Spleen (tissue), 11 donors: ENCODE measurements around the gene CD34. TPM values are rescaled to one million over a fixed set of nuclear protein-coding genes. Genes with fewer than 3 reads are reported as not detected.

Experiments
- DNase-seq: peaks from one replicate; pipeline ENCODE4 v3.0.0-alpha.2; 2020
- H3K27ac ChIP-seq, 8 donors: fragments of 200-600 bp; sonication (generic) in 7 of 8; 1 replicate in 4 of 8; 2 replicates in 4 of 8; pipeline versions ENCODE4 v1.5.0 to v1.8.0; 2016 to 2021; ENCODE audit warnings: inconsistent platforms in 4 of 8, mild to moderate bottlenecking in 4 of 8, moderate library complexity in 1 of 8
- H3K27me3 ChIP-seq, 7 donors: fragments of 200-600 bp; sonication (generic) in 6 of 7; replicated peaks in 1 of 7; 1 replicate in 4 of 7; 2 replicates in 3 of 7; pipeline versions ENCODE4 v1.5.0 to v1.8.0; 2016 to 2021; ENCODE audit warnings: inconsistent platforms in 3 of 7, mild to moderate bottlenecking in 1 of 7
- H3K36me3 ChIP-seq, 6 donors: fragments of 200-600 bp; sonication (generic) in 5 of 6; 1 replicate in 4 of 6; 2 replicates in 2 of 6; pipeline versions ENCODE4 v1.5.0 to v1.8.0; 2016 to 2021; ENCODE audit warnings: inconsistent platforms in 2 of 6
- H3K4me1 ChIP-seq, 6 donors: fragments of 200-600 bp; sonication (generic) in 5 of 6; 1 replicate in 3 of 6; 2 replicates in 3 of 6; pipeline versions ENCODE4 v1.5.0 to v1.8.0; 2016 to 2021; ENCODE audit warnings: inconsistent platforms in 3 of 6
- H3K4me3 ChIP-seq, 8 donors: fragments of 200-600 bp; sonication (generic) in 7 of 8; 1 replicate in 4 of 8; 2 replicates in 4 of 8; pipeline versions ENCODE4 v1.5.0 to v1.8.0; 2016 to 2021; ENCODE audit warnings: inconsistent platforms in 4 of 8, mild to moderate bottlenecking in 4 of 8, moderate library complexity in 2 of 8
- H3K9me3 ChIP-seq, 8 donors: fragments of 200-600 bp; sonication (generic) in 7 of 8; 1 replicate in 4 of 8; 2 replicates in 4 of 8; pipeline versions ENCODE4 v1.5.0 to v1.8.0; 2016 to 2021; ENCODE audit warnings: inconsistent platforms in 4 of 8
- CTCF ChIP-seq, 11 experiments: fragments of 200-600 bp in 7 of 11; fragments of 450-650 bp in 4 of 11; sonication (generic) in 4 of 11; IDR thresholded peaks in 8 of 11; conservative IDR thresholded peaks in 3 of 11; 1 replicate in 7 of 11; 2 replicates in 4 of 11; pipeline versions ENCODE4 v1.4.0 to v1.8.0; 2016 to 2021; ENCODE audit warnings: antibody characterized with exemption in 11 of 11, inconsistent platforms in 4 of 11, mild to moderate bottlenecking in 1 of 11
- POLR2A ChIP-seq, 3 donors: fragments of 450-650 bp; IDR thresholded peaks; one replicate each; pipeline ENCODE4 v1.5.1; 2017; ENCODE audit warnings: antibody characterized with exemption in 3 of 3, mild to moderate bottlenecking in 1 of 3
- POLR2AphosphoS5 ChIP-seq, 3 donors: sonication (generic); formaldehyde crosslinking; IDR thresholded peaks; one replicate each; pipeline ENCODE4 v1.5.1; 2017; ENCODE audit warnings: antibody characterized with exemption in 3 of 3
- WGBS, 5 donors: extraction: QIAGEN DNeasy Blood & Tissue Kit in 3 of 5; methylation state at CpG; one replicate each; pipeline versions ENCODE4 v1.1.5 to v1.1.7; 2013 to 2018; 5-methylcytosine and 5-hydroxymethylcytosine counted together
- intact Hi-C: fragments of 100-400 bp; cut with DNase I; formaldehyde crosslinking; loops from one replicate; pipeline ENCODE4 v1.15.0; 2023; ENCODE audit warnings: low total_unique reads
- polyA plus RNA-seq, 3 donors: library from polyadenylated mRNA; stranded (reverse); fragments of 200-250 nt; gene quantifications; one replicate each; pipeline ENCODE4 v1.2.1, GENCODE V29; 2013
- total RNA-seq, 7 donors: library from RNA; depleted of rRNA in 3 of 7; stranded (reverse); fragments of >200 nt in 3 of 7; fragmentation: NEBNext Ultra II Directional in 4 of 7; extraction: Animal tissue kit (Norgen Biotek cat#: 25700) in 4 of 7; gene quantifications; one replicate each; pipeline versions ENCODE4 v1.1.0 to v1.2.1, GENCODE V29; 2016 to 2021
- donor health status: healthy with polysubstance abuse.
- donor health status: DM: no; HTN: no; CAD: no; lungs with moderate emphysema.
- donor health status: DM: no; HTN: no; CAD: no.
- donor health status: Bipolar disorder and iron deficiency.
- donor health status: healthy.
- donor health status: DM: no; HTN: no; CAD: no.
- donor health status: DM: yes; HTN: yes; CAD: no.

Gene CD34
- total and polyA plus RNA-seq, 10 donors: 5.1 to 31.5 (median 17.5) TPM

DNA sequence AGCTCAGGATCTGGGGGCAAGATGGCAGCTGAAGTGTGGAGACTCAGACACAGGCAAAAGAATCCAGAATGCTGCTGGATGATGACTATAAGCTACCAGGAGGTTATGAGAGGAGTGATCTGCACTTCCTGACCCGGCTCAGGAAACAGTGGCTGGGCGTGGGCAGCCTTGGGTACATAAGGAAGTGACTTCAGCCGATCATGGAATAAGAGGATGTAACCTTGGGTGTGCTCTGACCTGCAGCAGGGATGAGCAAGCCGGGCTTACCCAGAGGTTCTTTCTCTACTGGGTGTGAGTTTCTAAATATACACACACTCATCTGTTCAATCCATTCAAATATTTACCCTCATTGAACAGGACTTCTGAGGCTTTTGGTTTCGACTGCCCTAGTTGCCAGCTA is 62.7 kb downstream of the CD34 start:
- intact Hi-C loops: no loop called here
- Histone ChIP-seq H3K9me3 (no peaks in the 10 kb centered on the region), H3K4me3 (peak overlapping the region in 1 of 8 donors; percentile 17), H3K36me3 (peaks cover 0 to 46% (median 0%) of the 10 kb centered on the region in 6 donors), H3K27ac (peak overlapping the region in 7 of 8 donors; percentile 62 to 87 (median 81)), H3K4me1 (peaks cover 51 to 100% (median 94%) of the 10 kb centered on the region in 6 donors), H3K27me3 (no peaks in the 10 kb centered on the region)
- no peak for TF ChIP-seq CTCF (IDR thresholded peaks at IDR 0.05 in 8 of 11, conservative IDR thresholded peaks at IDR 0.05 in 3 of 11)
- TF ChIP-seq POLR2A (IDR thresholded peaks at IDR 0.05): peak in 1 of 3 donors; percentile 24
- peak in 2 of 3 donors; percentile 74 to 91 for TF ChIP-seq POLR2AphosphoS5 (IDR thresholded peaks at IDR 0.05)
- DNase-seq: peak; percentile 91
- WGBS, 5 donors: 14 to 31% (median 20%) methylated on average over 5 of the region's 5 CpGs

GRCh38 chr1:207847116-207847515 is 63.8 kb downstream of the CD34 start:
- peak overlapping the region in 7 of 8 donors; percentile 62 to 87 (median 81) for H3K27ac ChIP-seq
- peaks cover 43 to 100% (median 92%) of the 10 kb centered on the region in 6 donors for H3K4me1 ChIP-seq

GRCh38 chr1:207845109-207845508 is 65.8 kb downstream of the CD34 start:
- H3K4me3 ChIP-seq: no peak overlapping the region
- no peaks in the 10 kb centered on the region for H3K27me3 ChIP-seq
- H3K27ac ChIP-seq: peak overlapping the region in 7 of 8 donors; percentile 18 to 87 (median 66)
- DNase-seq: no peak
- no peaks in the 10 kb centered on the region for H3K9me3 ChIP-seq
- intact Hi-C loops: no loop called here
- H3K4me1 ChIP-seq: peaks cover 57 to 100% (median 91%) of the 10 kb centered on the region in 6 donors
- peaks cover 0 to 52% (median 0%) of the 10 kb centered on the region in 6 donors for H3K36me3 ChIP-seq
- TF ChIP-seq POLR2AphosphoS5 (IDR thresholded peaks at IDR 0.05) (no peak), CTCF (IDR thresholded peaks at IDR 0.05 in 8 of 11, conservative IDR thresholded peaks at IDR 0.05 in 3 of 11) (no peak), POLR2A (IDR thresholded peaks at IDR 0.05) (no peak)
- 57 to 86% (median 71%) methylated on average over 6 of the region's 6 CpGs for WGBS, 5 donors

More at GRCh38 chr1:207847116-207847515, 63.8 kb downstream of the CD34 start:
- no peak overlapping the region for H3K4me3 ChIP-seq
- peaks cover 0 to 48% (median 0%) of the 10 kb centered on the region in 6 donors for H3K36me3 ChIP-seq
- 64 to 88% (median 73%) methylated on average over 5 of the region's 5 CpGs for WGBS, 5 donors
- no peak for DNase-seq
- TF ChIP-seq POLR2AphosphoS5 (IDR thresholded peaks at IDR 0.05): no peak
- TF ChIP-seq POLR2A (IDR thresholded peaks at IDR 0.05): no peak
- TF ChIP-seq CTCF (IDR thresholded peaks at IDR 0.05 in 8 of 11, conservative IDR thresholded peaks at IDR 0.05 in 3 of 11): no peak
- intact Hi-C loops: no loop called here
- H3K27me3 ChIP-seq: no peaks in the 10 kb centered on the region
- H3K9me3 ChIP-seq: no peaks in the 10 kb centered on the region

DNA sequence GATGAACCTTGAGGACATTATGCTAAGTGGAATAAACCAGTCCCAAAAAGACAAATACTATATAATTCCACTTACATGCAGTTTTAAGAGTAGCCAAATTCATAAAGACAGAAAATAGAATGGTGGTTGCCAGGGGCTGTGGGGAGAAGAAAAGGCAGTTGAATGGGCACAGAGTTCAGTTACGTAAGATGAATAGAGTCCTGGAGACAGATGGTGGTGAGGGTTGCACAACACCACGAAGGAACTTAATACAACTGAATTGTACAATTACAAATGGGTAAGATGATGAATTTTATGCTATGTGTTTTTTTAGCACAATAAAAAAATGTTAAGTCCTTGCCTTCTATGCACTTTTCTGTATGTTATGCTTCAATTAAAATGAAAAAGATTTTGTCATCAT is 66.6 kb downstream of the CD34 start:
- Histone ChIP-seq H3K36me3 (peaks cover 0 to 56% (median 0%) of the 10 kb centered on the region in 6 donors), H3K9me3 (no peaks in the 10 kb centered on the region), H3K4me1 (peaks cover 53 to 100% (median 87%) of the 10 kb centered on the region in 6 donors), H3K27me3 (no peaks in the 10 kb centered on the region), H3K4me3 (no peak overlapping the region), H3K27ac (peak overlapping the region; percentile 6 to 87 (median 65))
- WGBS, 5 donors: 43 to 74% (median 57%) methylated on average over 2 of the region's 2 CpGs
- intact Hi-C loops: no loop called here
- TF ChIP-seq CTCF (IDR thresholded peaks at IDR 0.05 in 8 of 11, conservative IDR thresholded peaks at IDR 0.05 in 3 of 11): no peak
- TF ChIP-seq POLR2AphosphoS5 (IDR thresholded peaks at IDR 0.05): no peak
- TF ChIP-seq POLR2A (IDR thresholded peaks at IDR 0.05): no peak
- no peak for DNase-seq
